Head of caudate nucleus (tissue), 42 donors: ENCODE results near the gene RAD23A.
"Not testable (repeated sequence)": the region's sequence is repeated elsewhere in the genome, so short reads cannot be mapped to it uniquely, and the experiment has no call there.

Source experiments
- DNase-seq, 42 donors: peaks; one replicate each; pipeline versions ENCODE4 v3.0.0 to v3.0.0-alpha.2; 2020 to 2021; ENCODE audit warnings: mixed read lengths in 7 of 42
- intact Hi-C: fragments of 100-400 bp; cut with DNase I; formaldehyde crosslinking; loops from one replicate; pipeline ENCODE4 v1.15.0; 2022

The RAD23A gene

DNA sequence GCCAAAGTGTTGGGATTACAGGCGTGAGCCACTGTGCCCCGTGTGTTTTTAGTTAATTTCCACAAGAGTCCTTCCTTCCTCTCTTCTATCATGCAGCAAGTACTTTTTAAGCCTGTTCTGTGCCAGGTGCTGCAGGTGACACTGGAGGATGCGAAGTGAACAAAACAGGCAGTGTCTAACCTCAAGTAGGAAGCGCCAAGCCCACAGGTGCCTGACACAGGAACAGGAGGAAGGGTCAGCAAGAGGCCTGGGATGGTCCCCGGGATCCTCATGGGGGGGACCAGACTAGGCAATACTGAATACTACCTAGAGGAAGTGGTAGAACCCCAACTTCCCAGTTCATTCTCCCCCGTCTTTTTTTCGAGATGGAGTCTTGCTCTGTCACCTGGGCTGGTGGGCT is 9.1 kb upstream of the RAD23A start:
- DNase-seq = no peak
- intact Hi-C loops = no loop called here

DNA sequence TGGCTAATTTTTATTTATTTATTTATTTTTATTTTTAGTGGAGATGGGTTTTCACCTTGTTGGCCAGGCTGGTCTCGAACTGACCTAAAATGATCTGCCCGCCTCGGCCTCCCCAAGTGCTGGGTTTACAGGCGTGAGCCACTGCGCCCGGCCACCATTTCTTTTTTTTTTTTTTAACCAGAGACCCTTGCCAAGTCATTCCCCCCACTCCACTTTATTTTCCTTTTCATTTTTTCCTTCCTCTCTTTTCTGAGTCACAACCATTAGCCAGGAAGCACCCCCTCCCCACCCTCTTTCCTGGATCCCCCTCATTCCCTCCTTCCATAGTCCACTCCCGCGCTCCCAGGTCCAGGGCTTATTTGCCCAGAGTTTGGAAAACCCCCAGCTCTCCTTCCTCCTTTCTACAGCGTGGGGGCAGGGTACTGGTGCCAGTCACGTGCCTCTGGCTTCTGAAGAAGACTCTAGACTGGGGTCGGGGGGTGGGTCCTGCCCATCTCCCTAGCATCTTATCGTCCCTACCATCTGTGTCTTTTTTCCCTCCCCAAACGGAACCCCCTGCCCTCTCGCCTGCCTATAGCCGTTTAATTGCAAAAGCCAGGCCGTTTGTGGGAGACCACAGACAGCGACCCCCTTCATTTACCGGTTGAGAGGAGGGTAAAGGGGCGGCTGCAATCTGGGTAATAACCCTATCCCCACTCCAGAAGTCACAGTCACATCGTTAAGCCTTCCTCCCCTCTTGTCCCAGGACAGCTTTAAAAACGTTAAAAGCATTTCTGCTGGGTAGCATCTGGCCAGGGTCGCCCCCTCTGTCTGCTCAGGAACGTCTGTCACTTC is 8.4 kb upstream of the RAD23A start:
- intact Hi-C loops = no loop called here
- DNase-seq = peak in 11 of 42 donors; percentile 26 to 67 (median 43)

DNA sequence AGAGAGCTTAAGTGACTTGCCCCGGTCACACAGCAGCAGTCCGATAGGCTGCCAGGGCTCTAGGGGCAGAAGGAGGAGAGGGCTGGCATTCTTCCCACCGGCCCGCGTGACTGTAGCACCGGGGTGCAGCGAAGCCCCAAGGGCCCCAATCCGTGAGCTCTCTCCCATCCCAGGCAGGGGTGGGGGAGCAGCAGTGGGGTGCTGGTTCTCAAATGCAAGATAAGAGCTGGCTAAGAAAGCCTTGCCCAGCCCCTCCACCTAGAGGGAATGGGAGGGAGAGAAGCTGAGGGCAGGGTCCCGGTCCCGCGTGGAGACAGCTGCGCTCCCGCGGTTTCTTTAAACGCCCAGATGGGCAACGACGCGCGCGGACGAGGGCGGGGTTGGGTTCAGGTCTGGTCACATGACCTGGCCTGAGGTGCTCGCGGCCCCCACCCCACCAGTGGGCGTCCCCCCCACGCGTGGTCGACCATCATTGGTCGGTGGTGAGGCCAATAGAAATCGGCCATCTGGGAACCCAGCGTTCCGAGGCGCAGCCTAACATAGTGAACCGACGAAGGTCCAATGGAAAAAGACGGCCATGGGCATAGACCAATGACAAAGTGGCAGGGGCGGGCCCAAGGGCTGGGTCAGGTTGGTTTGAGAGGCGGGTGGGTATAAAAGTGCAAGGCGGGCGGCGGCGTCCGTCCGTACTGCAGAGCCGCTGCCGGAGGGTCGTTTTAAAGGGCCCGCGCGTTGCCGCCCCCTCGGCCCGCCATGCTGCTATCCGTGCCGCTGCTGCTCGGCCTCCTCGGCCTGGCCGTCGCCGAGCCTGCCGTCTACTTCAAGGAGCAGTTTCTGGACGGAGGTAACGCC is 7.5 kb upstream of the RAD23A start, which contains the start of gene CALR:
TSS of gene CALR (plus strand) at position 683 of the 852 bp plus-strand sequence. CDS start at position 754, 71 bp downstream.
- peak; percentile 98 to 100 (median 100) for DNase-seq
- intact Hi-C loops = no loop called here

DNA sequence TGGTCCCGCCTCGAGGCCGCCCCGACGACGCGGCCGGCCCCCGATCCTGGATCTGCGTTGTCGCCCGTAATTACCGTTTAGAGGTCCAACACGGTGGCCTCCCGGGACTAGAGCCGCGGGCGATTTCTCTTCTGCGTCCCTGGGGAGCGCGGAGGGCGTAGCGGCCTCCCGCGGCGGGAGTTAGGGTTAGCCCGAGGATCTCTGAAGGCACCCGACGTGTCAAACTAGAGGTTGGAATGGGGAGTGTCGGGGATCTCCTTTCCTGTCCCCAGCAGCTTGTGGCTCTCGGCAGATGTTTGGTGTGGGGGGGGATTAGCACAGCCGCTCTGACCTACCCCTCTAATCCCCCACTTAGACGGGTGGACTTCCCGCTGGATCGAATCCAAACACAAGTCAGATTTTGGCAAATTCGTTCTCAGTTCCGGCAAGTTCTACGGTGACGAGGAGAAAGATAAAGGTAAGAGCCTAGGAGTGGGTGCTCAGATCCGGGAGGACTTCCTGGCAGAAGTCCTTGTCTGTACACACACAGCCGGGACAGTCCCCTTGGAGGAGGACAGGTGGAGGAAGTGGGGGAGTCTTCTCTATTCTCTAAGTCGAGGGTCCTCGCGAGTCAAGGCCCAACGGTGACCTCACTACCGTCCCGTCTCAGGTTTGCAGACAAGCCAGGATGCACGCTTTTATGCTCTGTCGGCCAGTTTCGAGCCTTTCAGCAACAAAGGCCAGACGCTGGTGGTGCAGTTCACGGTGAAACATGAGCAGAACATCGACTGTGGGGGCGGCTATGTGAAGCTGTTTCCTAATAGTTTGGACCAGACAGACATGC is 6.7 kb upstream of the RAD23A start:
- peak in 2 of 42 donors; percentile 18 to 30 for DNase-seq
- intact Hi-C loops = no loop called here

DNA sequence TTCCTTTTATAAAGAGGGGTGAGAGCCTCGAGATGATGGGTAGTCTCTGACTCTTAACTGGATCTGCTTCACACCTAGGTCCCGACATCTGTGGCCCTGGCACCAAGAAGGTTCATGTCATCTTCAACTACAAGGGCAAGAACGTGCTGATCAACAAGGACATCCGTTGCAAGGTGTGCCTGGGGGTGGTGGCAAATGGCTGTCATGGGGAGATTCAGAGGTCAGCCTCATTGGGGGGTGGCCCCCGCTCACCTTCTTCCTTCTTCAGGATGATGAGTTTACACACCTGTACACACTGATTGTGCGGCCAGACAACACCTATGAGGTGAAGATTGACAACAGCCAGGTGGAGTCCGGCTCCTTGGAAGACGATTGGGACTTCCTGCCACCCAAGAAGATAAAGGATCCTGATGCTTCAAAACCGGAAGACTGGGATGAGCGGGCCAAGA is 5.7 kb upstream of the RAD23A start:
- intact Hi-C loops = no loop called here
- no peak for DNase-seq

DNA sequence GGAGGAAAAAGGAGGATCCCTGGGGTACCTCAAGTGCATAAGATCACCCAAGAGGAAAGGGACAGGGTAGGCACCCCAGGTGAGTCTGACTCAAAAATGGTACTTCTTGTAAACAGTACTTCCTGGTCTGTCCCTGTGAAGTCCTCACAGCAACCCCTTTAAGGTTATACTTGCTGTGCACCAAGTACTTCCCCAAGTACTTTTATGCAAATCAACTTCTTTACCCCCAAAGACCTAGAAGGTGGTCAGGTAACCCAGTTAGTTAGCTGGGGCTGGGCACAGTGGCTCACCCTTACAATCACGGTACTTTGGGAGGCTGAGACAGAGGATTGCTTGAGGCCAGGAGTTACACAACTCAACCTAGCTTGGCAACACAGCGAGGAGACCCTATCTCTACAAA is 4.8 kb upstream of the RAD23A start:
- intact Hi-C loops = no loop called here
- DNase-seq = no peak

DNA sequence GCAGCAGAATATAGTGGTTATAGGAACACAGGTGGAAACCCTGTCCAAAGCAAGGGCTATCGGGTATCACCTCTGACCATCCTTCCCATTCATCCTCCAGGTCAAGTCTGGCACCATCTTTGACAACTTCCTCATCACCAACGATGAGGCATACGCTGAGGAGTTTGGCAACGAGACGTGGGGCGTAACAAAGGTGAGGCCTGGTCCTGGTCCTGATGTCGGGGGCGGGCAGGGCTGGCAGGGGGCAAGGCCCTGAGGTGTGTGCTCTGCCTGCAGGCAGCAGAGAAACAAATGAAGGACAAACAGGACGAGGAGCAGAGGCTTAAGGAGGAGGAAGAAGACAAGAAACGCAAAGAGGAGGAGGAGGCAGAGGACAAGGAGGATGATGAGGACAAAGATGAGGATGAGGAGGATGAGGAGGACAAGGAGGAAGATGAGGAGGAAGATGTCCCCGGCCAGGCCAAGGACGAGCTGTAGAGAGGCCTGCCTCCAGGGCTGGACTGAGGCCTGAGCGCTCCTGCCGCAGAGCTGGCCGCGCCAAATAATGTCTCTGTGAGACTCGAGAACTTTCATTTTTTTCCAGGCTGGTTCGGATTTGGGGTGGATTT is 2.1 kb upstream of the RAD23A start:
- no peak for DNase-seq
- intact Hi-C loops = no loop called here

DNA sequence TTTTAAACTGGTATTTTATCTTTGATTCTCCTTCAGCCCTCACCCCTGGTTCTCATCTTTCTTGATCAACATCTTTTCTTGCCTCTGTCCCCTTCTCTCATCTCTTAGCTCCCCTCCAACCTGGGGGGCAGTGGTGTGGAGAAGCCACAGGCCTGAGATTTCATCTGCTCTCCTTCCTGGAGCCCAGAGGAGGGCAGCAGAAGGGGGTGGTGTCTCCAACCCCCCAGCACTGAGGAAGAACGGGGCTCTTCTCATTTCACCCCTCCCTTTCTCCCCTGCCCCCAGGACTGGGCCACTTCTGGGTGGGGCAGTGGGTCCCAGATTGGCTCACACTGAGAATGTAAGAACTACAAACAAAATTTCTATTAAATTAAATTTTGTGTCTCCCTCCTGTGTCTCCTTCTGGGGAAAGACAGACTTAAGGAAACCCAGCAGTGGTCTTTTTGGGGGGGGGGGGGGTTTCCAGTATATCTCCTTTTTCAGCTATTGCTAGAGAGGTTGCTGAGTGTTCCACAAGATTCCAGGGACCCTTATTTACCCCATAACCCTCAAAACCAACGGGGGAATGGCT is 1.5 kb upstream of the RAD23A start:
- intact Hi-C loops = no loop called here
- no peak for DNase-seq

DNA sequence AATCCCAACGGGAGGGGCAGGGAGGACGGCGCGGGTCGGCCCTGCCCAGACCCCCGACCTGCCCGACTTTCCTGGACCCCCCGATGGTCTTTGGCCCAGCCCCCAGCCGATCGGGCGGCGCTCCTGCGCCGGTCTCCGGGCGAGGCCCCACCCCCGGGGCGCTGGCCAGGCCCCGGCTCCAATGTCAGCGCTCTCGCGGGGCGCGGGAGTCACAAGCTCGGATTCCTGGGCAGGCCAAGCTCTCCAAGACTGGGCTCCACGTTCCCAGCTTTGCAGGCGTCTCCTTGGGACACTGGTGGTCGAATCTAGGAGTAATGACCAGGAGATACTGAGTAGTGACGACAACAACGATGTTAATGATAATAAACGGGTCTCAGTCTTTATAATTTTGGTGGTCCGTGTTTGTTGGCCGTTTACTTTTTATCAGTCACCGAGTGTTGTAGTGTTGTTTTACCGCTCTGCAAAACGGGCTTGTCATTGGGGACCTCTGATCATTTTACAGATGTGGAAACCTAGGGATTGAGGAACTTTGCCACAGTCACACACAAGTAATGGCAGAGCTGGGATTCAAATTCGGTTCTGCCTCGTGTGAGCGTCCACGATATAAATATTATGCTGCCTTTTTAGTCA is 545 bp downstream of the RAD23A start:
- intact Hi-C loops = no loop called here
- DNase-seq = peak in 18 of 42 donors; percentile 15 to 63 (median 40)

DNA sequence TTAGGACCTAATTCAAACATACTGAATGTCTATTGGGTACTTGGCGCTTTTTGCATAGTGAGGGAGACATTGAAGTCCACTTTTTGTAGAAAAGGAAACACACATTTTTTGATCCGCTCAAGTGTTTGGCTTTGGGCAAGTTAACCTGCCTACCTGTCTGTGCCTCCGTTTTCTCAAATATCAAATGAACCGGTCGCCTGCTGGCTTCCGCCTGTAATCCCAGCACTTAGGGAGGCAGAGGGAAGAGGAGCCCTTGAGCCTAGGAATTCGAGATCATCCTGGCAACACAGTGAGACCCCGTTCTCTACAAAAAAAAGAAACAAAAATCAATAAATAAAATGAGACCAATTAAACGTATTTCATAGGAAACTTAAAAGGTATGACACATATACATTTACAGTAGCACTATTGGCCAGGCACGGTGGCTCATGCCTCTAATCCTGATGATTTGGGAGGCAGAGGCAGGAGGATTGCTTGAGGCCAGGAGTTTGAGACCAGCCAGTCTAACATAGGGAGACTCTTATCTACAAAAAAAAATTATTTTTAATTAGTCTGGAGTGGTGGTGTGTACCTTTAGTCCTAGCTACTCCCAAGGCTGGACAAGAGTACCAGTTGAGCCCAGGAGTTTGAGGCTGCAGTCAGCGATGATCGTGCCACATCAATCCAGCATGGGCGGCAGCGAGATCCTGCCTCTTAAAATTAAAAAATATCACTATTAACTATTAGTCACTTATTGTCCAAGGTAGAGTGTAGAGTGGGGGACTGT is 1.3 kb downstream of the RAD23A start:
- intact Hi-C loops = no loop called here
- DNase-seq = no peak

DNA sequence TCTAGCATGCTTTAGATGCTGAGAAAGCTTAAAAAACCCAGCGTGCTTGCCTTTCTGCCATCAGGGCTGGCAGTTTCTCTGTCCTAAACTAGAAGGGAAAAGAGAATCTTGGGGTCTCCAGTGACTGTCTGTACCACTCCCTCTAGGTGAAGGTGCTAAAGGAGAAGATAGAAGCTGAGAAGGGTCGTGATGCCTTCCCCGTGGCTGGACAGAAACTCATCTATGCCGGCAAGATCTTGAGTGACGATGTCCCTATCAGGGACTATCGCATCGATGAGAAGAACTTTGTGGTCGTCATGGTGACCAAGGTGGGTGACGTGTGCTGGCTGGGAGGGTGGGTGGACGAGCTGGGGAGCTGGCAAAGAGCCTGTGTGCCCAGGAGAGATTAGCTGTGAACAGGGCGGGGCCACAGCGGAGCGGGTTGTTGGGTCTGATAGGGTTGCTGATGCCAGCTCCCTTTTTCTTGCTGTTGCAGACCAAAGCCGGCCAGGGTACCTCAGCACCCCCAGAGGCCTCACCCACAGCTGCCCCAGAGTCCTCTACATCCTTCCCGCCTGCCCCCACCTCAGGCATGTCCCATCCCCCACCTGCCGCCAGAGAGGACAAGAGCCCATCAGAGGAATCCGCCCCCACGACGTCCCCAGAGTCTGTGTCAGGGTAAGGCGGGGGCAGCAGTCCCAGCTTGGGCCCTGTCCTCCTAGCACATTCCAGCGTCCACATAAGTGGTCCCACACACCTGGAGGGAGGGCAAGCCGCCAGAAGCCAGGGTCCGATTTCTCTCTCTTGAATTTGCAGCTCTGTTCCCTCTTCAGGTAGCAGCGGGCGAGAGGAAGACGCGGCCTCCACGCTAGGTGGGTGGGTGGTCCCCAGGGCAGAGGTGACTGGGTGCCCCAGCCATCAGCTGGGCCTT is 2.3 kb downstream of the RAD23A start:
- intact Hi-C loops = no loop called here
- DNase-seq = no peak

DNA sequence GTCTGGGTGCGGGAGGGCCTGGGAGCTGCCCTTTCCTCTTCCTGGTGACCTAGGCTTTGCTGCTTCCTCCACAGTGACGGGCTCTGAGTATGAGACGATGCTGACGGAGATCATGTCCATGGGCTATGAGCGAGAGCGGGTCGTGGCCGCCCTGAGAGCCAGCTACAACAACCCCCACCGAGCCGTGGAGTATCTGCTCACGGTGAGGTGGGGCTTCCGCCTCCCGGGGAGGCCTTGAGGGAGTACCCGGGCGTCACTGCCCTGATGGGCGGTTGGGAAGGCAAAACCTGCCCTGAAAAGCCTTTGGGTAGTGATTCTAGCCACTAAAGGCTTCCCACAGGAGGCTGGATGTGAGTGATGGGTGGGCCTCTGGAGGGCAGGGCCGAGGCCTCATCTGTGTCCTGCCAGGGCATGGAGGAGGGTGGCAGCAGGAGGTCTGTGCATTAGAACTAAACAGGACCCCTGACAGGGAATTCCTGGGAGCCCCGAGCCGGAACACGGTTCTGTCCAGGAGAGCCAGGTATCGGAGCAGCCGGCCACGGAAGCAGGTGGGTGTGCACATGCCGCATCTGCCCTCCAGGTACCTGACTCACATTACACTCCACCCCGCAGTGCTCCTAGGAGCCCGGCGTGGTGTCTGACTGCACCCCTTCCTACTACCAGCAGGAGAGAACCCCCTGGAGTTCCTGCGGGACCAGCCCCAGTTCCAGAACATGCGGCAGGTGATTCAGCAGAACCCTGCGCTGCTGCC is 3.1 kb downstream of the RAD23A start:
- DNase-seq = no peak
- intact Hi-C loops = no loop called here

DNA sequence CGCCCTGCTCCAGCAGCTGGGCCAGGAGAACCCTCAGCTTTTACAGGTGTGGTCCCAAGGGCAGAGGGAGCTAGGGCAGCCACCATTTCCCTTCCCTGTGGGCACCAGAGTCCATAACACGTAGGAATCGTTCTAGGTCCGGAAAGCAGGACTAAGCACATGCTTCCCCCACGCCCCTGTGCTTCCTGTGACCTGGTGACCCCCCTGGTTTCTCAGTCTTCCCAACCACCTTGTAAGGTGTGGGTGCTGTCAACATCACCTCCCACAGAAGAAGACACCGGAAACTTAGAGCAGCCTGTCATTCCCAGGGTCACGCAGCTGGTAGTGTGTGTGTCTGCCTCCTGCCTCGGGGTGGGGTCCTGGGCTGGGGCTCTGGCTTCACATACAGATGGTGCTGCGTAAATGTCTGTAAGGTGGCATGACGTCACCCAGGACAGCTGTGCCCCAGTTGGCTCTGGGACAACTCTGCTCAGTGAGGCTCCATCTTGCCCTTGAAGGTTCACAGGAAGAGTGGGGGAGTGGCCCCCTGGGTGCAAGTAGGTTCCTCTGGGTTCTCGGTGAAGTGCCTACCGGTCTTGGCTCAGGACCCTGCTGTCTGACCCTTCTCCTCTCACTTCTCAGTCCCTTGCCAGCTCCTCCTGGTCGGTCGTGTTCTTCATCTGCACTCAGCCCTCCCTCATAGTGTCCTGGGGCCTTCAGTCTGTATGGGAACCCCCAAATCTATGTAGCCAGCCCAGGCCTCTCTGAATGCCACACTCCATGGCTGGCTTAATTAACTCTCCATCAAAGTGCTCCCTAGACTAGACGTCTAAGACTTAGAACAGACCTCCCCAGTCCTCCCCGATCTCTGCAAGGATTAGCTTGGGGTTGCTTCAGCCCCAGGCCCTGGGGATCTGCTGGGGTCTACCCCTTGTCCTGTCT is 4.0 kb downstream of the RAD23A start:
- DNase-seq = no peak
- intact Hi-C loops = no loop called here

DNA sequence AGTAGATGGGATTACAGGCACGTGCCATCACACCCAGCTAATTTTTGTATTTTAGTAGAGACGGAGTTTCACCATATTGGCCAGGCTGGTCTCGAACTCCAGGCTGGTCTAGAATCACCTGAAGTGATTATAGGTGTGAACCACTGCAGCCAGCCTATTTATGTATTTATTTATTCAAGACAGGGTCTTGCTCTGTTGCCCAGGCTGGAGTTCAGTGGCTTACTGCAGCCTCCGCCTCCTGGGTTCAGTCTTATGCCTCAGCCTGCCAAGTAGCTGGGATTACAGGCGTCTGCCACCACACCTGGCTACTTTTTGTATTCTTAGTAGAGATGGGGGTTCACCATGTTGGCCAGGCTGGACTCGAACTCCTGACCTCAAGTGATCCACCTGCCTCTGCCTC is 6.4 kb downstream of the RAD23A start:
- DNase-seq, intact Hi-C loops: not testable (repeated sequence)
